Glomerular endothelial cell (primary cell): Measurements from ENCODE around the gene APBA2. TPM values are rescaled to one million over a fixed set of nuclear protein-coding genes. Genes with fewer than 3 reads are reported as not detected.

Experiments used
- DNase-seq: peaks from one replicate; pipeline ENCODE4 v3.0.0-alpha.2; 2011; ENCODE audit warnings: low read depth, low spot score; ENCODE audit errors: extremely low read depth
- total RNA-seq: library from RNA; depleted of rRNA; stranded (reverse); fragments of >200 nt; gene quantifications from 2 replicates; pipeline ENCODE4 v1.2.3, GENCODE V29; 2015

The APBA2 gene
- total RNA-seq, 1 donor from 2014 or later, result 59.1 TPM

DNA sequence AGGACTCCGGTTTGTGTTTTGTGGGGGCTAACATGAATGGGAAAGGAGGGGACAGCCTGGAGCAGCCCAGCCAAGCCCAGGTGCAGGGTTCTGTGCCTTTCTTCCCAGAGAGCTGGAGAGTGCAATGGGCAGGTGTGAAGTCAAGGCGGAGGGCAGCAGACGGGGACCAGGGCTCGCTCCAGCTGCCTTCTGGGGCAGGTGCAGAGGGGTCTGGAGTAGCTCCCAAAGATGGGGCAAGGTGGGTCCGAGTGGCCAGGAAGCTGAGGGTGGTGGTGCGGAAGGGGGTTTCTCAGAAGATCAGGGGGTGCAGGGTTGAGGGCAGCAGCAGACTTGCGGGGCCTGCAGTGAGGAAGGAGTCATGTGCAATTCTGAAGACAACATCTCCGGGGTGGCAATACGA is 225.0 kb downstream of the APBA2 start:
- DNase-seq, result no peak

DNA sequence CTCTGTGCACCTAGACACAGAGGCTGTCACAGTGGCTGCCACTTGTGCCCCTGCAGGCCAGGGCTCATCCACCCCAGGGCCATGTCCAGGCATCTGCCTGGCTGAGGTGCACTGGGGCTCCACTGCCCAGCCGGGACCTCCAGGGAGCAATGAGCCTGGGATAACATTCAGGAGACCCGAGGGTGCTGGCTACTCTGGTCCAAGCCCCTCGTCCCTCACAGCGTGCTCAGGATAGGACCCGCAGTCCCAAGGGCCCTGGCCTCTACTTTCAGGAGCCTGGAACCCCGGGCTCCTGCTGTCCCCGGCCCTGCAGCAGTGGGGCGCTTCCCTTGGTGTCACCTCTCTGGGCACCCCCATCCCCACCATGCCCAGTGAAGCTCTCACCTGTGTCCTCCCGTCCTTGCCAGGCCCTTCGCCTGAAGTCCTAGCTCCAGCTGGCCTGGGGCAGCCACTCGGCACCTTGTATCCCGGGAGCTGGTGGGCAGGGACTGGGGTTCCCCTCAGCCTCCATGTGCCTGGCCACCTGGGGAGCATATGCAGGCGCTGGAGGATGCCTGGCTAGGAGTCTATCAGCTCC is 226.0 kb downstream of the APBA2 start:
- DNase-seq, result no peak

DNA sequence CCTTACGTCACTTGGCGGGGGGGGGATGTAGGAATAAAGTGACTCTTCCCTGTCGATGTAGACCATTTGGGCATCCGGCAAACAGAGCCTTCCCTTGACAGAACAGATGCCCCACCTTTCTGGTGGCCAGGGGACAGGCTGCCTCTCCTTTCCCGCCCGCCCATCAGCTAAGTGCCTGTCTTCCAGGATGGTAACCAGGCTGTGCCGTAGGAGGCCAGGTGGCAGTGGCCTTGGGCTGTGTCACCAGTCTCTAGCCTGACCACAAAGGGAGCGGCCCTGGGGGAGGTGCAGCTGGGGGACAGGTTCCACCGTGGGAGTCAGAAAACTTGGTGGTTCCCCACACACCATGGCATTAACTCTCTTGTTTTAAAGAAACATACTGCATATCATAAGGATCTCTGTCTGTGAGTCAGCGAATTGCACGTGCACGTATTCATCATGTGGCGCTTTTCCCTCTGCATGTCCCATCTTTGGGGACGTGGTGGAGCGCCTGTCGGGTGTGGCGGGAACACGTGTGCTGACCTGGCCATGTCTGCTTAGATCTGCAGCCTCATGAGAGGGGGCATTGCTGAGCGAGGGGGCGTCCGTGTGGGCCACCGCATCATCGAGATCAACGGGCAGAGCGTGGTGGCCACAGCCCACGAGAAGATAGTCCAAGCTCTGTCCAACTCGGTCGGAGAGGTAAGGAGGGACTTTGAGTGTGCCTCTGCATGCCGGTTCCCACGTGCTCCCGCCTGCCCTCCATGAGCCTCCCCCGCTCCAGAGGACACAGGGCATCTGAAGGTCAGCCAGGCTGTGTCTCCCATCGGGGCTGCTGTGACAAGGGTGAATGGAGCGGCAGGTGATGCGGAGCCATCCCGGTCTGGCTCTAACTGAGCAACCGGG is 227.8 kb downstream of the APBA2 start:
- DNase-seq, result no peak

DNA sequence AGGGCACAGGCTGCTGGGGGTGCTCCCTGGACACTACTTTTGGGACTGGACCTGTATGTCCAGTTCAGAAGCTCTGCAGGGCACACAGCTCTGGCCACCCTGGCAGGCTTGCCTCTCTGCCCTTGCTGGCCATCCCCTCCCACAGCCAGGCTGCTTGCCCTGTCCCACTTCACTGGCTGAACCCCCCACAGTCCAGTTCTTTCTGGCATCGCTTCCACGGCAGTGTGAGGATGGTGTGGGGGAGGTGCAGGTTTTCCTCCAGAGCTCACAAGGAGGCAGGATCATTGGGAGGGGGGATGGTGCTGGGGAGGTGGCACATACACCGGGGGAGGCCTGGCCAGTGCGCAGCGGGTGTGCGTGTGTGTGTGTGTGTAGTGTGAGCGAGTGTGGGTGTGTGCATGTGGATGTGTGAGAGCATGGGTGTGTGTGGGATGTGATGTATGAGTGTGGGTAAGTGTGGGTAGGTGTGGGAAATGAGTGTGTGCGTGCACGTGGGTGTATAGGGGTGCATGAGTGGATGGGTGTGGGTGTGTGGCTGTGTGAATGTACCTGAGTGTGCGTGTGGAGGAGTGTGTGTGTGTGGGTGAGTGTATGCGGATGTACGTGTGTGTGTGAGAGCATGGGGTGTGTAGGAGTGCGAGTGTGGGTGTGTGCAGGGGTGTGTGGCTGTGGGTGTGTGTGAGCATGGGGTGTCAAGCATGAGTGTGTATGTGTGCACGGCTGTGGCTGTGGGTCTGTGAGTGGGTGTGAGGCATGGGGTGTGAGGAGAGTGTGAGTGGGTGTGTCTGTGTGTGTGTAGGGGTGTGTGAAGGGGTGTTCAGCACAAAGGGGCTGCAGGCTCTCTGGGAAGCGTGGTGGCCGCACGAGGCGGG is 228.7 kb downstream of the APBA2 start:
- DNase-seq, result no peak

DNA sequence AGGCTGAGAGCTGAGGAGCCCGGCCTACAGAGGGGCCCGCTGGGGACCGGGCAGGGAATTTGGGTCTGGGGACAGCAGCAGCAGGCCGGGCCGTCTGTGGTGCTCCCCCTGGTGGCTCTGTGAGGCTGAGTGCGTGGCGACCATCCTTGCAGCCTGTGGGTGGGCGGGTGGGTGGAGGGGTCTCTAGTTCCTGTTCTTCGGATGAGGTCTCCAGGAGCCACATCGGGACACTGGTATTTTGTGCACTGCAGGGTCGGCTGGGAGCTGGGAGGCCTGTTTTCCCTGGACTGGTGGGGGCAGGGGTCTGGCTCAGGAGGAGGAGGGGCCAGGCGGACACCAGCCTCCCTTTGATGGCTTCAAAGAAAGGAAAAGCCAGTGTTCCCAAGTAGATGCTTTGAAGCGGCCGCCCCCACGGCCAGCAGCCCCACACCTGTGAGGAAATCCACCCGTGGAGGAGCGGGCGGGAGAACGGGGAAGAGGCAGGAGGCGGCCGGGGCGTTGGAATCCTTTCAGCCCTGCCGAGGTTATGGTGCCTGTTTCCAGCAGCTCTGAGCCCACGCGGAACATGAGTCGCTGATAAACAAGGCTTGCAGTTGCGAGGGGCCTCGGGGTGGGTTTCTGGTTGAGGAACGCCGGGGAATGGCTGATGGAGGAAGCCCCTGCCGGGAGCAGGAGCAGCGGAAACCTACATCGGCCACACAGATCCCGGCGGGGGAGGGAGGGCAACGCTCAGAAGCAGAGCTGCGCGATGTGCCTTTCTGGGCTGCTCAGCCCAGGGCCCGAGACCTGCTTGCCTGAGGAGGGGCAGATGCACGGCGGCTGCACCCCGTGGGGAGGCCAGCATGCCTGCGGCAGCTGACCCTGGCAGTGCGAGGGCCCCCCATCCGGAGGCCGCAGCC is 229.6 kb downstream of the APBA2 start:
- no peak for DNase-seq

DNA sequence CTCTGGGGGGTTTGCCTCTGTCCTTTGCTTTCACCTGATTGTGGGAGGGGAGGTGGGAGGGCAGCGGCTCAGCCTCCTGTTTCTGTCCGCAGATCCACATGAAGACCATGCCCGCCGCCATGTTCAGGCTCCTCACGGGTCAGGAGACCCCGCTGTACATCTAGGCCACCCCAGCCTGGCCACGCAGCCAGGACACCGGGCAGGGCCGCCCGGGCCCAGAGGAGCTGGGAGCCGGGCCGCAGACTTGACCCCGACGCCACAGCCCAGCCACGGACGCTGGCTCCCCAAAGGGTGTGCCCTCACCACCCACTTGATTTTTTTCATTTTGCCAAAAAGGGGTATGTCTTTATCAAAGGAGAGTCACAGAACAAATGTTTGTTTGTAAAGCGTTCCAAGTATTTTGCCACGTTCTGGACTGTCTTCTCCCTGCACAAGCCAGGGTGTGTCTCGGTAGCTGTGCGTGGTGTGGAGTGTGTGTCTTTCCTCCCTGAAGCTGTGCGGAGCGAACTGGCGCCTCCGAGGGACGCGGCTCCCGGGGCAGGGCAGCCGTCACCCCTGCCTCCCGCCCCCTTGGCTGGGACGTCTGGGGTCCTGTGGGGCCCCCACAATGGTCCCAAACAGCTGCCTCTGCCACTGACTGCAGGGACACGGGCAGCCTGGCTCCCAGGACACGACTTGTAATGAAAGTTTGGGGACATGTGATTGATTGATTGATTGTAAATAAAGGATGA is 231.4 kb downstream of the APBA2 start:
- DNase-seq, result no peak

DNA sequence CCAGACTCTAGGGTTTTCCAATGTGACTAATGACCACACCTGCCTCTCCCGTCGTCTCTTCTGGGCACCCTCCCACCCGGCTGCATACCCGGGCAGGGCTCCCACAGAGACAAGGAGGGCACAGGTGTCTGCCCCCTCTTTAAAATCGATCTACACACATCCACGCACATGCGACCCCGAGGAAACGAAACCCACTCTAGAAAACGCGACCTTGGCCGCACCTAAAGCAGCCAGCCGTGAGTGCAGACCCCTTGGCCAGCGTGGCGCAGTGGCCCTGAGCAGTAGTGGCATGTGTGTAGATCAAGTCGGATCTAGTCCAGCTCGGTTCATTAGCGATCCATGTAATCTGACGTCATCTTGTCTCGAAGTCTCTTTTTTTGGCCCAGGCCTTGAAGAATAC is 232.0 kb downstream of the APBA2 start:
- DNase-seq, result no peak

DNA sequence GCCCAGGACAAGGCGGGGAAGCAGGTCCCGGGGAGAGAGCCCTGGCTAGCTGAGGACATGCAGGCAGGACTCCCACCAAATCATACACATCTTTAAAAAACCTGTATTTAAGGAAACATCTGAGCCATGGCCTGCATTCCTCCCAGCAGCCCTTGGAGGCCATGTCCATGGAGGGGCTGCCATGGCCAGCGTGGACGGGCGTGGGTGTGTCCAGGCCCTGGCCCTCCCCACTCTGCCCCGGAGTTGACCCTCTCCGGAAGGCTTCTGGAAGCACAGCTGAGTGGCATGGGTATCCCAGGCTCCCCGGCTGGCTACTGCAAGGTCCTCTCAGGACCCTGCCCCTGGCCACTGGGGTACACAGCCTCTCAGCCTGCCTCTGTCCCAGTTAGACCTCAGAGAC is 234.1 kb downstream of the APBA2 start:
- DNase-seq, result no peak

DNA sequence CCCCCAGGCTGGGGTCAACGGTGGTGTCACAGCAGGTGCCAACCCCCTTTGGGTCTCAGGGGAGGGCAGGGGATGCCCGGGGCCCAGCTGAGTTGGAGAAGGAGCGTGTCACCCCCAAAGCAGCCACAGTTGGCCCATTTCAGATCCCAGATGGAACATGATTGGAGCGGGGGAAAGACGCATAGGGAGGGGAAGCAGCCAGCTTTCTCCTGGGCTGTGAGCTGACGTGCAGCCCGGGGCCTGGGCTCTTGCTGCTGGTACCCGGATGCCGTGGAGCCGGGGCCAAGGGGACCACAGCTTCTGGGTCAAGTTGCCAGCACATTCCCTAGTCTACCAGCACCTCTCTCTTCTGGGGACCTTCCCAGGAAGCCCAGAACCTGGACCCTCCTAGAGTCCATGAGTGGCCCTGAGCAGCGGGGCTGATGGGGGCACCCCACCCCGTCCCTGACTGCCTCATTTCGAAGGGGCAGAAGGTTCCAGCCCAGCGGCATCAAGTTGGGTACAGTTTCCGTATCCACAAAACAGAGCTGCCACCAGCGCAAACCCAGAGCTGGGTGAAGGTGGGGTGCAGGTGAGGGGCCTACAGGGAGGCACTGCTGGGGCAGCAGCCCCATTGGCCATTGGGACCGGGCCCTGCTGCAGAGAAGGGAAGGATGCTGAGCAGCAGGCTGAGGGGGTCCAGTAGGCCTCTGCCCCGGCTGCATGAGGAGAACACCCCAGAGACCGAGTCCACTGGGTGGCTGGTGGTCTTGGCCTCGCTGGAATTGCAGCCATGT is 235.0 kb downstream of the APBA2 start:
- DNase-seq, result no peak

DNA sequence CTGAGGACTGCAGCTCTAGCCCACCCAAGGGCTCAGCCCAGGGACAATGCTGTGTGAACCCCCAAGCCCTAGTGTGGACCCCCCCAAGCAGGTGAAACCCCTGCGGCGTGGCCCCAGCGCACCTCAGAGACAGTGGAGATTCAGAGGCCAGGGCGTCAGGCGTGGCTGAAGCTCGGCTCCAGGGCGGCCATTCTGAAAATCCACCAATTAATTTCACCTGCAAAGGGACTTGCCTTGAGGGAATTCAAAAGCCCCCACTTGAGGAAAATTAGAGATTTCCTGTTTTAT is 235.5 kb downstream of the APBA2 start:
- no peak for DNase-seq

DNA sequence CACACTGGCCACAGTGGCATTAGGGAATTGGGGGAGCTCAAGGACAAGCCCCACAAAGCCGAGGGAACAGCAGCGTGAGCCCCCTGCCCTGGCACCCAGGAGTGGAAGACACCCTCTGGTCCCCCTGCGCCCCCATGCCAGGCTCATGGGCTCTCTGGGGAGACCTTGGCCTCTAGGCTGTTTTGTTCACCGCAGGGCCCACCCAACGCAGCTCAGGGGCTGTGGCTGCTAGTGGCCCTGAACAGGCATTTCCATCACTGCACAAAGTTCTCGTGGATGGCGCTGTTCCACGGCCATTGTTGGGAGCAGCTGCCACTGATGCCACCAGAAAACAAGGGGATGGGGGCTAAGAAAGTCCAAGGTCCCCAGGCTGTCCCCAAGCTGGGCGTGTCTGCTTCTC is 236.1 kb downstream of the APBA2 start:
- DNase-seq, result no peak

DNA sequence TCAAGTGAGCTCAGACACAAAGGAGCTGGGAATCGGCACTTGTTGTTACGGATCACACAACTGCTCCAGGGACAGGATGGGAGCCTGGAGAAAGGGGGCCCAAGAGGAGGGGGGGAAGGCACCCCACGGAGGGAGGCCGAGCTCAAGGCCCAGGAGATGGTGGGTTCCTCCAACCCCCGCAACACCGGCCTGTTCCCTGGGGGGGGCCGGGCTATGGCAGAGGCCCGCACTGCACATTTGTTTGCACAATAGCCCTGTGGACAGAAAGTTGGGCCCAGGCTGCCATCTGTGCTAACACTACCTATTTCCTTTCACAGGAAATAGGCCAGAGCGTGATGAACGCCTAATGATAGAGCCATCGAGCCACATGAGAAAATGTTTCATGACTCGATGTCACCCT is 236.7 kb downstream of the APBA2 start:
- DNase-seq, result no peak

DNA sequence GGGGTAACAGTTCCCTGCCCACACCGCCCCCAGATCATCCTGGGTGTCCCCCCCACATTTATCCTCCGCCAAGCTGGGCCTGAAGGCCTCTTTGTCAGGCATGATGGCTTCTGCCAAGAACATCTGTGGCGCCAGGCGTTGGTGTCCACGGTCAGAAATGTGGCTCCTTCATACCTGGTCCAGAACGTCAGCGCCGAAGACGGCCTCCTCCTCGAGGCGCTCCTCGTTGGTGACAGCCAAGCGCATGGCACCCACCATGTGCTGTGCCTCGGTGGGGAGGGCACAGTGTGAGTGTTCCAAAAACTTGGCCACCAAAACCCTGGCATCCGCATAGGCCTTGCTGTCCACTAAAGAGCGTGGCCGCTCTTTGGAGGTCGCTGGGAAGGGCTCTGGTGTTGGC is 237.4 kb downstream of the APBA2 start:
- no peak for DNase-seq

DNA sequence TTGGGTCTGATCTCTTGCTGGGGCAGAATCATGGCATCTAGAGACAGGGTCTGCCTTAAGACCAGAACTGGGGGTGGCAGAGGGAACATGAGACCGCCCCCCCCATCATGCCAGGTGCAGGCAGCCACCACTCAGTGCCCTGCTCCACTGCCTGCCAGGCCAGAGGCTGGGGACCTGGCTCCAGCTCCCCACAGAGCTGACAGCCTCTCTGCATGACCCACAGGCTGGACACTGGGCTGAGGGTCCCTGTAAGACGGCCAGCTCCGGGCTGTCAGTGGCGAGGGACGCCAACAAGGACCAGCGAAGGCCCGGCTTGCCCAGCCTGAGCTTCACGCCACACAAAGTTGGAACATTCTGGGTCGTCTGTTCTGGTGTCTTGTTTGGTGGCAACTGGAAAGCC is 238.2 kb downstream of the APBA2 start:
- no peak for DNase-seq

DNA sequence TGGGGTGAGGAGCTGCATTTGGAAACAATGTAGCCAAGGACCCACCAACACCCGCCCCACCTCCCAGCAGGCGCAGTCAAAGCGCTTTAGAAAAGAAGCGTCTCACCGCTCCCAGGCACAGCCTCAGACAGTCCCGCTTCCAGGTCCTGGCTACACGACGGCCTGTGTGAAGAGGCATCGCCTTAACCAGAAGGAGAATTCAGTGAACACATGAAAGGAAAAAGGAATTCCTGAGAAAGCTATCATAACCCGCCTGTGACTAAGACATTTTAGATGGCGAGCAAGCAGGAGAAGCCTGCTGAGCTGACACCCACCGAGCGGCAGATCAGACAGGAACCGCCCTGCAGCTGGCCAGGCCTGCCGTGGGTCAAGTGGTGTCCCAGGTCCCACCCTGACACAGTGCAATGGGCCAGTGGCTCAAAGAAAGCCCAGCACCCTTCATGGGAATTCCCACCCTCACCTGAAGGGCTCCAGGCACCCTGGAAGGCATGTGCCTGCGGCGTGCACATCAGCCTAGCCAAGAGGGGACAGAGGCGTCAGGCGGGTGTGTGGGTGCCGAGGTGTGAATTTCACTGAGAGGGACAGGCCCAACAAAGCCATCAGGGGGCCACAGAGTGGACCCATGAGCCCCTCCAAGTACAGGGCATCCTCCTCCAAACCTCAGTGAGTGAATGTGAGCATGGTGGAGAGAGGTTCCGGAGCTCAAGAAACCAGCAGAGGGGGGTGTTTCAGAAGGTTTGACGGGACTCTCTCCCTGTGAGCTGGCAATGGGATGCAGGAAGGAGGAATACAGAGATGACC is 239.0 kb downstream of the APBA2 start:
- no peak for DNase-seq

DNA sequence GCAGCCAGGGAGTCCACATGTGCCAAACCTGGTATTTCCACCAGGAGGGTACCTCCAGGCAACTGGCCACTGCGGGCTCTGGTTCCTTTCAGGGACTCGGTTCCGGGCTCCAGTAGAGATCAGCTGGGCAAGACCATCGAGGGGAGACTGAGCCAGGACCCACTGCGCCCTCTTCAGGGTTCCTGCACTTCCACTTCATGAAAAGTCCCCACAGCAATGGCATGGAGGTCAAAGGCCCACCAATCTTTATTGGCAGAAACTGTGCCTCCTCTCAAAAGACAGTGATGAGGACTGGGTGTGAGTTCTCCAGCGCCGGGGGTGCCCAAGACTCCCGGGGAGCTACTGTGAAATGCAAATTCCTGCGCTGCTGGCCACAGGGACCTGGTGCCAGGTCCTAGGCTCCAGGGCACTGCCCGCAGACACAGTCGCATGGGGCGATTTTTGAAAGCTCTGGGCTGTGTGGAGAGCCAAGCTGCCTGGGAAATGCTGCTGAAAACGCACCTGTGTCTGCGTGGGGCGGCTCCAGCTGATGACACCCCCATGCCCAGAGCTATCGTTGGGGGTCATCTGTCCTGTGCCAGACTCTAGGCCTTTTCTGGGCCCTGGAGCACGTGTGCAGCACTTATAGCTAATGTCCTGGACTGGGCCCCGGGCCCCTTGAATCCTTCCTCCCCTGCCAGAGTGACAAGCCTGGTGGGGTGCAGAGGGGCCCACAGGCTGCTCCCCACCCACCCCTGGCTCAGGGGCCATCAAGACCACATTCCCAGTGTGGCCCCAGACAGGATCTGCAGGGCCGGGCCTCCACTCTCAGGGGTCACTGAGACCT is 239.8 kb downstream of the APBA2 start:
- DNase-seq, result no peak

DNA sequence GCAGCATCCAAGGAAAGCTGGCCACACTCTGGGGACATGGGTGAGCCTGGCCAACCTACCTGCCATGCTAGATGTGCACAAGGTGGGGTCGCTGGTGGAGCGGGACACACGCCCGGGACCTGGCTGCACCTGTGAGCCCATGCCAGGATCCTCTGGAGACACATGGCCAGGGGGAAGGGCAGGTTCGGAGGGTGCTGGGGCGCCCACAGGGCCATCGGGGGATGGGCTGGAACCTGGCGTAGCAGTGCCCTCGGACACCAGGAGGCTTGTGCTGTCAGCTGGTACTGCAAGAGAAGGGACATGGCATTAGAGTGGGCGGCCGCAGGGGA is 240.4 kb downstream of the APBA2 start:
- DNase-seq, result no peak
